Spinal cord (tissue), 10 donors: ENCODE results near the gene TMEM201. TPM values are rescaled to one million over a fixed set of nuclear protein-coding genes. Genes with fewer than 3 reads are reported as not detected.

Experiments used
- DNase-seq, 6 donors: peaks; one replicate each; pipeline versions ENCODE4 v3.0.0 to v3.0.0-alpha.2; 2013 to 2015; ENCODE audit warnings: low spot score in 6 of 6, low read depth in 4 of 6
- H3K27ac ChIP-seq: one replicate; pipeline ENCODE4 v1.5.1; 2013; ENCODE audit warnings: low read depth, low read length, control low read depth
- H3K27me3 ChIP-seq: one replicate; pipeline ENCODE4 v1.6.1; 2013; ENCODE audit warnings: low read length; ENCODE audit not compliant: control insufficient read depth, insufficient read depth
- H3K36me3 ChIP-seq: one replicate; pipeline ENCODE4 v1.6.1; 2013; ENCODE audit warnings: low read length; ENCODE audit not compliant: control insufficient read depth, insufficient read depth
- H3K4me1 ChIP-seq: one replicate; pipeline ENCODE4 v1.6.1; 2013; ENCODE audit warnings: low read length; ENCODE audit not compliant: control insufficient read depth, insufficient read depth
- H3K4me3 ChIP-seq: one replicate; pipeline ENCODE4 v1.5.1; 2013; ENCODE audit warnings: low read depth, low read length, control low read depth
- H3K9me3 ChIP-seq: one replicate; pipeline ENCODE4 v1.6.1; 2013; ENCODE audit warnings: low read length; ENCODE audit not compliant: control insufficient read depth, insufficient read depth
- WGBS: methylation state at CpG from one replicate; pipeline ENCODE4 v1.1.5; 2013; ENCODE audit warnings: missing lambda C conversion rate; ENCODE audit not compliant: insufficient coverage; 5-methylcytosine and 5-hydroxymethylcytosine counted together
- polyA plus RNA-seq, 2 donors: library from polyadenylated mRNA; unstranded; fragments of 120-200 nt; gene quantifications; one replicate each; pipeline ENCODE4 v1.2.1, GENCODE V29; 2013; ENCODE audit not compliant: insufficient read length in 2 of 2
- total RNA-seq, 2 donors: library from RNA; depleted of rRNA in 1 of 2; stranded (reverse); fragments of 120-200 nt in 1 of 2; fragments of >200 nt in 1 of 2; gene quantifications; one replicate each; pipeline versions ENCODE4 v1.2.3 to v1.2.4, GENCODE V29; 2013 to 2014
- donor health status: healthy.

TMEM201 gene
- total and polyA plus RNA-seq, 4 donors: 7.2 to 27.7 (median 16.7) TPM

DNA sequence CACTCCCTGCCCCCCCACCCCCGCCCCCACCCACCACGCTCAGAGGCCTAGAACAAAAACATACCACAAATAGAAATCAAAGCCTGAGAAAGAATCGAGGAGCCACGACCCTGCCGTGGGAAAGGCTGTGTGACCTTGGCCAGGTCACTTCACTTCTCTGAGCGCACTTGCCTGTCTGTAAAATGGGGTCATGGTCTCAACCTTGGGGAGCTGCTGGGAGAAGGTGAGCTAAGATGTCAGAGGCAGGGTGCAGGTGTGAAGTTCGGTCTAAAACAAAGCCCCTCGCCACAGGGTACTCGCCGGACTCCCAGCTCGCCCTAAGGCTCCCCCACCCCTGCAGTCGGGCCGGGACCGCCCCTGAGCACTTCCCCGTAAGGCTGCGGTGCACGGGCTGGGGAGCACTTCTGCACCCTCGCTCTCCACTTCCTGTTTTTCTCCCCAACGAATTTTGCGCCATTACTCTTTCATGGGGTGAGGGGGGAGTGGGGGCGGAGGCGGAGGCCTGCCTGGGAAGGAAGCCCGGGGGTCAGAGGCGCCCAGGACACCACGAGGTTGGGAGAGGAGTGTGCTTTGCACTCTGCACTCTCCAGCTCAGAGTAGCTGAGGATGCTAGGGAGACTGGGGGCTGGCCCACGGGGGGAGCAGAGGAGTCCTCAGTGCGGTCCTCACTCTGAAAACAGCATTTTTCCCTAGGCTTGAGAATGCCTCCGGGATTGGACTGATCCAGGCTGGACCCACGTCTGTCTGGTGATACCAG lies 40.9 kb downstream of the TMEM201 start:
- Histone ChIP-seq H3K9me3 (no peaks in the 10 kb centered on the region), H3K27me3 (no peaks in the 10 kb centered on the region), H3K4me3 (no peak overlapping the region), H3K27ac (no peak overlapping the region), H3K36me3 (no peaks in the 10 kb centered on the region), H3K4me1 (peaks cover 13% of the 10 kb centered on the region)
- DNase-seq: no peak
- 56% methylated on average over 21 of the region's 29 CpGs for WGBS

DNA sequence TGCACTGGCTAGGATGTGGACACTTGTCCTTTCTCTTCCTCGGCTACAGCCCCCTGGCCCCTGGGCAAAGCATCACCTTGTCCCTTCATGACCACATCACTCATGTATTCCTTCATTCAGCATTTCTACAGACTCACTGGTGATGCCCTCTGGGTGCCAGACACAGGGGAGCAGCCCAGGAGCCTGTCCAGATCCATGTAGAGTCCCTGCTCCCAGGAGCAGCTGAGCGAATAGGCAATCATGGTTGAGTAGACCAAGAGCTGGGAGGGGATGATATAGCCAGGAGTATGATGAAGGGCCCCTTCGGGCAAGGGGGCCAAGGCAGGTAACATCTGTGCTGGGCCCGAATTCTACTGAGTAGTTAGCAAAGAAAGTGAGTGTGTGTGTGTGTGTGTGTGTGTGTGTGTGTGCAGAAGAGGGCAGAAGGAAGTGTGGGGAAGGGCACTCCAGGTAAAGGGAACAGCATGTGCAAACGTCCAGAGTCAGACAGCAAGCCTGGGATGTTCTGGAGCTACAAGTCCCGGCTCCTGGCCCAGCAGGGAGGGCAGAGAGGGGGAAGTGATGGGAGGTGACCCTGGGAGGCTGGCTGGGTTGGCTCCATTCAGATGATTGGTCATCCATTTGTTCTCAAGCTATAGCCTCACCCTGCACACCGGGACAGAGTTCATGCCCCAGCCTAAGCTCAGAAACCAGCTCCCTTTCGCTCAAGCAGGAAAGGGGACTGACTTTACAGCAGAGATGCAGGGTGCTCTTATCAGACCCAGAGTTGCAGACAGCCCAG lies 41.8 kb downstream of the TMEM201 start:
- no peaks in the 10 kb centered on the region for H3K36me3 ChIP-seq
- DNase-seq: no peak
- no peaks in the 10 kb centered on the region for H3K27me3 ChIP-seq
- H3K9me3 ChIP-seq: no peaks in the 10 kb centered on the region
- WGBS: 71% methylated on average over 8 of the region's 8 CpGs
- peaks cover 13% of the 10 kb centered on the region for H3K4me1 ChIP-seq
- H3K27ac ChIP-seq: no peak overlapping the region
- H3K4me3 ChIP-seq: no peak overlapping the region

GRCh38 chr1:9631613-9632012 lies 42.9 kb downstream of the TMEM201 start:
- H3K27me3 ChIP-seq: no peaks in the 10 kb centered on the region
- no peak overlapping the region for H3K27ac ChIP-seq
- no peaks in the 10 kb centered on the region for H3K36me3 ChIP-seq
- DNase-seq: no peak
- H3K4me1 ChIP-seq: peaks cover 11% of the 10 kb centered on the region
- 91% methylated on average over 3 of the region's 3 CpGs for WGBS
- no peak overlapping the region for H3K4me3 ChIP-seq
- no peaks in the 10 kb centered on the region for H3K9me3 ChIP-seq

- H3K36me3 ChIP-seq: no peaks in the 10 kb centered on the region
- H3K27ac ChIP-seq: no peak overlapping the region
- H3K9me3 ChIP-seq: no peaks in the 10 kb centered on the region
- H3K27me3 ChIP-seq: no peaks in the 10 kb centered on the region
- no peak overlapping the region for H3K4me3 ChIP-seq
- no peak for DNase-seq
- 91% methylated on average over 3 of the region's 6 CpGs for WGBS
- H3K4me1 ChIP-seq: no peaks in the 10 kb centered on the region
Measured at GRCh38 chr1:9633493-9633892, 44.8 kb downstream of the TMEM201 start.

- Histone ChIP-seq H3K36me3 (no peaks in the 10 kb centered on the region), H3K9me3 (no peaks in the 10 kb centered on the region), H3K27ac (no peak overlapping the region), H3K4me1 (no peaks in the 10 kb centered on the region), H3K27me3 (no peaks in the 10 kb centered on the region), H3K4me3 (no peak overlapping the region)
- DNase-seq: no peak
- WGBS: 93% methylated on average over 1 of the region's 2 CpGs
Measured at GRCh38 chr1:9634582-9634981, 45.9 kb downstream of the TMEM201 start.

DNA sequence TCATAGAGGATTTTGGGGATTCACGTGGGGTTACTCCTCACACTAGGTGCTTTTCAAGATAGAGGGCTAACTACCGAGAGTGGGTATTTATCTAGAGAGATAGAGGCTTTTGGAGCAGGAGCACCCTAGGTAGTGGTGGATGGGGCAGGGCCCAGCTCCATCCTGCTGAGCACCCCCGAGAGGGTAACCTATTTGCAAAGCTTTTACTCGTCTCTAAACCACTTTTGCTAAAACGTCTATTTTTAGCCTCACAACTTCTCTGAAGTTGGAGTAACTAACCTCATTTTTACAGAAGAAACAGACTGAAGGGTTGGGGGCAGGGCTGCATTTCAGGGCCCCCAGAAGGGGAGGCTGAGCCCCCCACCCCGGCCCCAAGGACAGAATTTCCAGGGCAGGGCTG lies 50.5 kb downstream of the TMEM201 start:
- H3K4me1 ChIP-seq: peaks cover 3% of the 10 kb centered on the region
- H3K4me3 ChIP-seq: no peak overlapping the region
- whole genome bisulfite sequencing: 63% methylated on average over 3 of the region's 6 CpGs
- H3K27ac ChIP-seq: no peak overlapping the region
- no peaks in the 10 kb centered on the region for H3K27me3 ChIP-seq
- no peaks in the 10 kb centered on the region for H3K9me3 ChIP-seq
- DNase-seq: no peak
- H3K36me3 ChIP-seq: no peaks in the 10 kb centered on the region

GRCh38 chr1:9643351-9644256 lies 54.9 kb downstream of the TMEM201 start:
- no peak for DNase-seq
- H3K27me3 ChIP-seq: no peaks in the 10 kb centered on the region
- WGBS: 66% methylated on average over 5 of the region's 8 CpGs
- H3K36me3 ChIP-seq: no peaks in the 10 kb centered on the region
- H3K27ac ChIP-seq: no peak overlapping the region
- peaks cover 3% of the 10 kb centered on the region for H3K4me1 ChIP-seq
- no peak overlapping the region for H3K4me3 ChIP-seq
- no peaks in the 10 kb centered on the region for H3K9me3 ChIP-seq

DNA sequence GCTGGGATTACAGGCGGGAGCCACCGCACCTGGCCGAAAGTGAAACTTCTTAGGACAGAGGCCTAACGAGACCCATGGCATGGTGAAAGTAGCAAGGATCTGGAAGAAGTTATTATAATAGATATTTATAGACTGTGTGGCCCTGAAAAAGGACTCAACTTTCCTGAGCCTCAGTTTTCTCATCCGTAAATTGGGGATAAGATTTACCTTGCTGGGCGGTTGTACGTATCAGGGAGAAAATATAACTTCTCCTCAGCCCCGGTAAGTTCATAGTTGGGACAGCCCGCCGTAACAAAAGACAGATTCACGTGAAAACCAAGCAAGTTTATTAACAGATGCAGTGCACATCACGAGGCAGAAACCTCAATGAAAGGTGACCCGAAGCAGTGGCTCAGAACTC lies 57.3 kb downstream of the TMEM201 start:
- H3K9me3 ChIP-seq: no peaks in the 10 kb centered on the region
- H3K36me3 ChIP-seq: no peaks in the 10 kb centered on the region
- no peak overlapping the region for H3K27ac ChIP-seq
- no peak overlapping the region for H3K4me3 ChIP-seq
- DNase-seq: no peak
- 96% methylated on average over 11 of the region's 13 CpGs for WGBS
- peaks cover 3% of the 10 kb centered on the region for H3K4me1 ChIP-seq
- H3K27me3 ChIP-seq: peaks cover 11% of the 10 kb centered on the region

- no peaks in the 10 kb centered on the region for H3K9me3 ChIP-seq
- DNase-seq: peak in 1 of 6 donors; percentile 84
- no peak overlapping the region for H3K4me3 ChIP-seq
- 58% methylated on average over 7 of the region's 10 CpGs for WGBS
- H3K27me3 ChIP-seq: peaks cover 26% of the 10 kb centered on the region
- no peaks in the 10 kb centered on the region for H3K36me3 ChIP-seq
- H3K27ac ChIP-seq: no peak overlapping the region
- H3K4me1 ChIP-seq: peaks cover 15% of the 10 kb centered on the region
Measured at GRCh38 chr1:9648171-9648570, 59.5 kb downstream of the TMEM201 start.
